NCI-H524 treated with DMSO at 0.1 percent for 48 hours (cell line): ENCODE data around the gene BABAM2.
"Not testable (repeated sequence)": the region's sequence is repeated elsewhere in the genome, so short reads cannot be mapped to it uniquely, and the experiment has no call there.

Experiments used
- DNase-seq: peaks from one replicate; lab custom pipeline; 2025; lab: John Stamatoyannopoulos, UW

The BABAM2 gene

DNA sequence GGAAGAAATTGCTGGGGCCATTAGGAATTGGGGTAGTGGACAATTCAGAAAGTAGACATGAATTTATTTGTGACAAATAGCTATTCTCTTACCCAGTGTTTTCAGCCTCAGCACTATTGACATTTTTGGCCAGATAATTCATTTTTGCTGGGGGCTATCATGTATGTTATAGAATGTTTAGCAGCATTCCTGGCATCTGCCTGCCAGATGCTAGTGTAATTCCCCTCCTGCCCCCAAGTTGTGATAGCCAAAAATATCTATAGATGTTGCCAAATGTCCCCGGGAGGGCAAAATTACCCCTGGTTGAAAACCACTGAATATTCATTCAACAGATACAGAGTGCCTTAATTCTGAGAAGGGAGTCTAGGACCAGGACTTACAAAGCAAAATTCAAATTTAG lies 183.6 kb downstream of the BABAM2 start:
- DNase-seq = no peak

DNA sequence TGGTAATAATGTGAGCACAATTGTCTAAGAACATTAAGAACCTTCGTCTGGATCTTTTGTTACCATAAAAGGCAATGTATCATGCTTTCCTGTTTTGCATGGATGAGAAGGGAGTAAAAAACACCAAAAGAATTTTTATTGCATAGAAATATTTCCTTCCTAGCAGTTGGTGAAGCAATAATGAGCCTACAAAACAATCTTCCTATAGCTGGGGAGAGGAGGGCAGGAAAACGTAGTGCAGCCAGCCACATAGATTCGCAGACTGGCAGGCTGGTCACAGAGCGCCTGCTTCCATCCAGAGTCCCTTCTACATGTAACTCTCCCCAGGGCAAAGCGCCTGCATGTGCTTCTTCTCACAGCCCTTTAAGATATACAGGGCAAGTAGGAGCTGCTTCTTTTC lies 190.4 kb downstream of the BABAM2 start:
- DNase-seq = no peak

DNA sequence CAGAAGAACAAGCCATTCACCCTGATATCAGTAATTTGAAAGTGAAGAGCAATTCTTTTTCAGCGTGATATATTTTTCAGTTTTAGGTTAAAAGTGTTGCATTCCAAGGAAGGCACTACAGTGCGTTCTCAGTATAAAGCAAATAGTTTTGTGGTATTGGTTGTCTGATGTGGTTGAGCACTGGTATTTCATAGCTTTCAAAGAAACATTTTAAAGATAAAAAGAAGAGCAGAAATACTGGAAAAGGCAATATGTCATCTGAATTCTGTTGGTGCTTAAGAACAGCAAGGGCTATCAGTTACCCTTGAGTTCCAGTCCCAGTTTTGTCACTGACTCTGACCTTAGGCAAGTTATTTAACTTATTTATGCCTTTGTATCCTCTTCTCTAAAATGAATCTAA lies 191.6 kb downstream of the BABAM2 start:
- no peak for DNase-seq

DNA sequence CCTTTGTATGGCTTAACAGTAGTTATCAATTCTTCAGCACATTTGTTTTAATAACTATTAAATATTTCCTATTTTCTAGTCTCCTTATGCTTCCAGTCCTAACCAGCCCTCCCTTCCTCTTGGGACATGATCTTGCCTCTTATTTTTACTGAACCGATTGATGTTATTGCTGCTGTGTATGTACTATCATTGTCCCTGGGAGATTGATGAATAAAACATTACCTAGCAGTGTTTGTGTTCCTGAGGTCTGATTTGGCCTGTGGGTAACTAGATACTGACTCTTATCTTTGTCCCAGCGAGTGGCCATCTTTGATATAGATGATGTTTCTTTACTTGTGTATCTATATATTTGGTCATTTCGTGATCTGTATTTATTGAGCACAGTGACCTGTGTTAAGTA lies 192.9 kb downstream of the BABAM2 start:
- DNase-seq = no peak

DNA sequence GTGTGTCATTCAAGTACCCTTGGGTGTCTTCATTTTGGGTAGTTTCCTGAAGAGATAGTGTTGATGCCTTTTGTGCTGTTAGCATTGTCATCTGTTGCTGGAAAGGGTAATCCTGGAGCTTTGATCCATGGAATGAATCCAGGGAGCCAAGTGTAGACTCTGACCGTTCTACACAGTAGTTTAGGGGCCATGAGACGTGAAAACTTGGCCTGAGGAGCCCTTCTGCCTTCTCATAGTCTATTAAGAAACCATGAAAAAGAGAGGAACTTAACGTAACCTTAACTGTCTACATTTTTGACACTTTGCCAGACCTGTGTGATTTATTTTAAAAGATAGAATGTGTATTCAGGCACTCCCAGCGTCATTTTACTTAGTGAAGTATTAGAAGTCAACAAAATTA lies 194.0 kb downstream of the BABAM2 start:
- DNase-seq = no peak

DNA sequence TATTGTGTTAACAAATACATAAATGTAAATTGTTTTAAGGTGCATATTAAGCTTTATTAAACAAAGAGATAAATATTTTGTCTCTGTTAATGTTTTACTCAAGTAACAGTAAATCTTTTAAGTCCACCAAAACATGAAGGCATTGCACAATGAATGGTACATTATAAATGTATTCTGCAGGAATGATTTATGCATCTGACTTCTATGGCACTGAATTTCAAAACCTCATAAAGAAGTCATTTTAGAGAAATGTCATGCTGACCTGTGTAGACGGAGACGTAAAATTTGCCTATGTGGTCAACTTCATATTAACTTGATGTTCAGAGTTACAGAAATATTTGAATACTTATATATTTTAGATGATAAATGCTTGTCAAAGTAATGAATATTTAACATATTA lies 194.7 kb downstream of the BABAM2 start:
- DNase-seq = no peak

DNA sequence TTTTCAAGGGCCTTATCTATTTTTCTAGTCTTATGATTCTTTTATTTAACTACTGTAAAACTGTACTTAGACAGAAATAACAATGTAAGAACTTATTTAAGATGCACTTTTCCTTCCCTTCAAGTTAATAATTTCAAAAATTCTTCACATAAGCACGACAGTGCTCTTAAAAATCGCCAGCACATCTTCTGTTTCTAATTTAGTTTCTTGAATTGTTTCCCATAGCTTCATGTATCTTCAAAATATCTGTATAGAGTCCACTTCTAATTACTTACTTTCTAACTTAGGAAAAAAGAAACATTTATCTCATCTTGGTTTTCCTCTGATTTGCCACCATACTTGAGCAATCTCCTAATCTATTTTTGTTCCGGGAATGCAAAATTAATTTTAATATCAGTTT lies 196.1 kb downstream of the BABAM2 start:
- DNase-seq = no peak

DNA sequence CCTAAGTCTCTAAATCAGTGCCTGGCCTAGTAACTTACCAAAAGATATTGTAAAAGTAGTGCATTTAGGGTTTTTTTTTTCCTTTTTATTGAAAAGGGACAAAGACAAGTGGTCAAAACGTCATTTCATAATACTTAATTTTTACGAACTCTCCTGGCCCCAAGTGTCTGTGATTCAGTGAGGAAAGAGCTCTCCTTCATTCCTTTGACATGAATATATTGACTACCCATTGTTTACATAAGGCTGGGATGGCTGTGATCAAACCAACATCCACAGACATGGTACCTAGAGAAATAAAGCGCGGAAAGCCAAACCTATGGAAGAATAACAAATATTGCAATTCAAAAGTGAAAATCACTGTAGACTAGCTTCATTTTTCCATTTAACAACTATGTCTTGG lies 198.4 kb downstream of the BABAM2 start:
- no peak for DNase-seq

DNA sequence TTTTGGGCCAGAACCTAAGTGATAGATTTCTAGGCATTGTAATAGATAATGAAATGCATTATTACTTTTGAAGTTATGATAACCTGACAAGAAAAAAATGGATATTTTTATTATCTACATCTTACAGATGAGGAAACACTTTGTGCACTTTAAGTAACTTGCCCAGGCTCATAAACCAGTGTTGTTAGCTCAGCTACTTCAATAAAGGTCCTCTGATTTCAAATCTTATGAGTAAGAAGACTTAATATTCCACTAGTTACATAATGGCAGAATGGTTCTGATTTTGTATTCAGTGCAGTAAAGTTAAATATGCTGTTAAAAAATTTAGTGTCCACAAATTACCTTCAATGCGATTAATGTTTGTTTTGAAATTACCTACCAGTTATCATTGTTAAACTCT lies 199.0 kb downstream of the BABAM2 start:
- DNase-seq = no peak

DNA sequence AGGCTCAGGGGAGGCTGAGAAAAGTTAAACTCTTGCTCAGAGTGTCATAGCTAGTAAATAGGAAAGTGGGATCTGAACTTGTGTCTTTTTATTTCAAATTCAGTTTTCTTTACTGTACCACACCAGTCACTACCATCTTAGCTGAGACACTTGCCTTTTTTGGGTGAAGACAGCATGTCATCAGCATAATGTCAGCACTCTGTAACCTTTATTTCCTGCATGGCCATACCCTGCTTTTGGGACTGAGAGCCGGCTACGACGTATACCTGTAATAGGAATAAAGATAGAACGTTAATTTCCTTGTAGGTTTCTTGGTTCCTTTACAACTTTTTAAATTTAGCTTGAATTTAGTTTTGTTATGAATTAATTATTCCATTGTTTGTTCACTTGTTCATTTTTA lies 202.8 kb downstream of the BABAM2 start:
- DNase-seq = no peak

DNA sequence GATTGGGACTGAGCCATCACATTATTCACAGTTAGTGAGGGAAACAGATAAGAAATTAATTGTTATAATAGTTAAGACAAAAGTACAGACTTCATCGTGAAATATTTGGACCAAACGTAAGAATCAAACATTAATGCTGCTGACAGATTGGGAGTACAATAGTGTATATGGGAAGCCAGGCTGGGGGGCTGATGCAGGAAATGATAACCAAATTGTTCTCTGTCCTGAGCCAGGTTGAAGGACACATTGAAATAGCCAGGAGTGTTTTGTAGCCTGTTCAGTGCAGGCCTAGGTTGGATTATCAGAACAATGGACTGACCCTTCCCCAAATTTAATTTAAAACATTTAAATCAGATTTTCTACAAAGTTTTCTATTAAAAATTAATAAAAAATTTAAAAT lies 203.2 kb downstream of the BABAM2 start:
- no peak for DNase-seq

DNA sequence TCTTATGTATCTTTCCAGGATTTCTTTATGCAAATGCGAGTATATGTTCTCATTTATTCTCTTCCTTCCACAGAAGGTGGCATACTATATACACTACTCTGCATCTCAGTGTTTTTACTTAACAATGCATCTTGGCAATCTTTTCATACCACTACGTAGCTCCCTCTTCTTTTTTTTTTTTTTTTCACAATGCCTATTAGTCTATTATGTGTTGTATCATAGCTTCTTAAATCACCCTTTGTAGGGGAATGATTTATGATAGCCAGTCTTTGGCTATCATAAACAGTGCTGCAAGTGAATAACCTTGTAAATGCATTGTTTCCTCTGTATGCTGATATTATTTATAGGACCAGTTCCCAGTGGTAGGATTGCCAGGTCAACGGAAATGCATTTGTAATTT lies 204.2 kb downstream of the BABAM2 start:
- no peak for DNase-seq

DNA sequence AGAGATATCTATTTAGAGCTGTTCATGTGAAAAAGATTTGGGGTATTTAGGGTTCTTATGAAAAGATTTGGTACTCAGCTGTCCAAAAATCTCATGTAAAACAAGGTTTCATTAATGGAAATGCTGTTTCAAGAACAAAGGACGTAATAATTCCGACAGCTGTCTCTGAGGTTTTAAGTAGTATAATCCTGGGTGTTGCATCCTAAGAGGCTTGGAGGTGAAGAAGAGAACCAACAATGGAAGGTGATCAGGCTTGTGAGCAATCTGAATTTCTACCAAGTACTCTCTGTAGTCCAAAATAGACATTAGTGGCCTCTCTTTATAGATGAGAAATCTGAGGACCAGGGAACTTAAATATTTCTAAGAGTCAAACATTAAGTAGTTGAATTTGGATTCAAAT lies 205.1 kb downstream of the BABAM2 start:
- DNase-seq = peak; percentile 52

DNA sequence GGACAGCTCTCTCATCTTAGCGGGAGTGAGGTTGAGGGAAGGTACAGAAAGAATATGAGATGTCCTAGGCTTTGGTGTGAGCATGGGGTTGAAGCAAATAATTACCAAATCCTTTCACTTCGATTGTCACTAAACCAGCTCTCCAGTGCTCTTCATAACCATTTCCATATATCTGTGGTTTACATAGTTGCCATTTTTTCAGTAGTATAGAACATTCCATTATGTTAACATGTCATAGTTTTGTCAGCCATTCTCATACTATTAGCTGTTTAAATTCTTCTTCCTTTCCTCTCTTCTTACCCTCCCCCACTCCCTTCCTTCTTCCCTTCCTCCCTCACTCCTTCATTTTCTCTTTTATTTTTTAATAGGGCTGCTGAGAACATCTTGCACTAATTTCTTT lies 205.9 kb downstream of the BABAM2 start:
- no peak for DNase-seq

DNA sequence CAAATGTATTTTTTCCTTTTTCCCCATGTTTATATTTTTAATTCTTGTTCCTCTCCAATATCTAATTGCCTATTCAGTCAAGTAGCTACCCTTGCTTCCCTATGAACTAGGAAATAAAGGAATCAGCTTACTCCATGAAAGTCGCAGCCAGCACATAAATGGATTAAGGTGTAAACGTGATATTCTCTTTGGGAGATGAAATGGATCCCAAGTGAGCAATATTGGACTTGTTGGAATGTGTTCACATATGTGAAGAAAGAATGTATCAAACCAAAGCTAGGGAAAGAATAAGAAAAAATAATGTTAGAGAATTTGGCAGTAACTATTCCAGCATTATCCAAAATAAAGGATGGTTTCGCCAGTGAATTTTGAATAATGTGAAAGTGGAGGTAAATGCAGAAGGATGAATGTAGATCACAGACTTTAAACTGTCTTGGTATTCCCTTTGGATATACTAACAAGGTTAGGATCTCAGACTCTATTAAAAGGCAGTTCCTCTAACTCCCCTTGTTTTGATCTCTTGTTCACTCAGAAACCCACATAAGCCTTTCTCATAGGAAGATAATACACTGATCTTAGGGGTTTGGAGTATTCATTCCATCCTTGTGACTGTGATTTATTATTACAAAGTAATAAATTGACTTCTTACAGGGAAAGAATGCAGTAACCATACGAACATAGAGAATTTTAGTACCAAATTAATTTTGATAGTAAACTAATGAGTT lies 208.1 kb downstream of the BABAM2 start:
- DNase-seq = no peak

DNA sequence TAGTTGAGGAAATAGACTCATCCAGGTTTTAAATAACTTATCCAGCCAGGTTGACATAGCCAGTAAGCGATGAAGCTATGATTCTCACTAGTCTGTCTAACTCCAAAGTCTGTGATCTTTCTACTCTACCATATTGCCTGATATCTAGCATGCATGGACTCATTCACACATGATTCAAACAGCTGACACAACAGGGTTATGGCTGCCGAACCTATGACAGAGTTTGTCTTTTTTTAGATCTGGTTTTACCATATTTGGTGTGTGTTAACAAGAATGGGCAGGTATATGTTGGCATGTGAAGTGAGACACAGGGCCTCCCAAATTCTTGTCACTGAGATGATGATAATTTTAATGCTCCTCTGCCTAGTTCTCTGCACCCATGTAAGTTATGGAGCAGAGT lies 210.6 kb downstream of the BABAM2 start:
- no peak for DNase-seq

DNA sequence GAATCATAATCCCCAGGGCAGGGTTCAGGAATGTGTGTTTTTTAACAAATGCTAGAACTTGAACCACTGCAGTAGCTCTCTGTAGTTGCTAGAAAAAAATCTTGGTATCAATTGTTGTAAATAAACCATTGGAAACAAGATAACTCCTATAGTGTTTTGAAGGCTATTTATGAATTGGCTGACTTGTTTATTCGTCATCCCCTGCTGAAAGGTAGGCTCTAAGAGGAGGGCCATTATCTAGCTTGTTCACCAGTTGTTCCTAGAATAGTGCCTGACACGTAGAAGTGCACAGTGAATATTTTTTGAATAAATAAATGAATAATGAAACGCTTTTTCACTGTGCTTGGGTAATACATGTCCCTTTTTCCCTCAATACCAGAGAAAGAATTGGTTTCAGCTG lies 211.4 kb downstream of the BABAM2 start:
- no peak for DNase-seq

DNA sequence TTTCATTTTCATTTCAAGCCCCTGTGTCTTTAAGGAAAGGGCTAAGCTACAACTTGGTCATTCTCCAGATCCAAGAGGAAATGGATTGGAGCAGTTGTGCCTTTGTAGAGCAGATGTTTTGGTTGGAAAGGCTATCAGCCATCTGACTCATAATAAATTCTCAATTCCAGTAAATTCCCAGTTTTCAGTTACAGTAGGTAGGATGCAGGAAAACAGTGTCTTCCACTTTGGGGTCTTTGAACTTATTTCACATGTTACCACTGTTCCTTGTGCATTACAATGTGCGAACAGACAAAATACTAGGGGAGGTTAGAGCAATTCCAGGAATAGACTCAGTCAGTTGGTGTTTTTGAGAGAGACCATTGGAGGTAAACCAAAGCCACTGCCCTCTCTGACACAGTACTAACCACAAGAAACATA lies 211.9 kb downstream of the BABAM2 start:
- no peak for DNase-seq

DNA sequence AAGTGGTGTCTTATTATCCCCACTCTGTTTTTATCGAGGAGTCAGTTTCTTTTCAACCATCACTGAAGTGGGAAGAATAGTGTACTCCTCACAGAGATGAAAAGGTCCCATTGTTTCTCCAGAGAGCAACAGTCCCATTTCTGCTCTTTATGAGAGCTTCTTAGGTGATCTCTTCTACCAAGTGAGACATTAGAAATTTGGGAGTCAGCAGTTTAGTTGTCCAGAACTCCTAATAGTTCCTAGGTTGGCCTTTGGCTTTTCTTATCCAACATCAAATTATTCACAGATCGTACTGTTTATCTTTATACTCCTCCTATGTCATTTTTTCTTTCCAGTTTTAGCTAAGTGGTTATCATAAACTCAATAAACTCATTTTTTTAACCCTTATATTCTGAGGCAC lies 213.1 kb downstream of the BABAM2 start:
- no peak for DNase-seq

DNA sequence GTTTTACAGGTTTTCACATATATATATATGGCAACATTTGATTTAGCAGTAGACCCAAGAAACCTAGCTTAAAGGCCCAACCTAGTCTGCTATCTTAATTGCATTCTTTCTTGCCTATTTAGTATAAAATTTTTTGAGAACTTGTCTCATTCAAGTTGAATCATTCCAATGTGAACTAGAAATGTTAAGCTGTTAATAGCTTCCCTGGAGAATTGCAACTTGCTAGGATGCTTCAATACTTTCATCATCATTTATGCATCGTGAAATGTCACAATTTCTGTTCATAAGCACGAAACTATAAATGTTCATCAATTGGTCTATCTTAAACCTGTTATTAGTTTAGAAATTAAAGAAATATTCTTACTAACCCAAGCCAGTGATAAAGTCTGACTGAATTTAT lies 217.6 kb downstream of the BABAM2 start:
- DNase-seq = no peak

DNA sequence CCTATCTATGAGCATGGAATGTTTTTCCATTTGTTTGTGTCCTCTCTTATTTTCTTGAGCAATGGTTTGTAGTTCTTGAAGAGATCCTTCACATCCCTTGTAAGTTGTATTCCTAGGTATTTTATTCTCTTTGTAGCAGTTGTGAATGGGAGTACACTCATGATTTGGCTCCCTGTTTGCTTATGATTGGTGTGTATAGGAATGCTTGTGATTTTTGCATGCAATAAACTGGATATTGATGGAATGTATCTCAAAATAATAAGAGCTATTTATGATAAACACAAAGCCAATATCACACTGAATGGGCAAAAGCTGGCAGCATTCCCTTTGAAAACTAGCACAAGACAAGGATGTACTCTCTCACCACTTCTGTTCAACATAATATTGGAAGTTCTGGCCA lies 223.2 kb downstream of the BABAM2 start:
- DNase-seq = not testable (repeated sequence)

DNA sequence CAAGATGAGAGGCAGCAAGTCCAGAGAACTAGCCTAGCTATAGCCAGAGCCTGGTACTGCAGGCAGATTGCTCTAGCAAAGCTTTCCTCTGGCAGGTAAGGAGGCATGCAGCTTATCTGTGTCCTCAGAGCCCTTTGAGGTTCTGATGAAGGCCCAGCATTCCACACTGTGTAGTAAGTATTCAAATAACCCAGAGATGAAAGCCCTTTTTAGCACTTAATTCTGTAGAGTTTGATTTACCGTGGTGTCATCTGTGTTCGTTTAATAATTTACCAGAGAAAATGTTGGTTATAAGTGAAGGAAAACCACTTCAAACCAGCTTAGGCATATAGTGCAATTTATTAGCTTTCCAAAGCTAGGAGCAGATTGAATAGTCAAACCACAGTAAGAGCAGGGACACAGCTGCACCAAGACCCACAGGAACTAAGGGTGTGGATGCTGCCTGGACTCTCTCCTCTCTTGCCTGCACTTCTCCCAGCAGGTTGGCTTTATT lies 226.6 kb downstream of the BABAM2 start:
- no peak for DNase-seq

DNA sequence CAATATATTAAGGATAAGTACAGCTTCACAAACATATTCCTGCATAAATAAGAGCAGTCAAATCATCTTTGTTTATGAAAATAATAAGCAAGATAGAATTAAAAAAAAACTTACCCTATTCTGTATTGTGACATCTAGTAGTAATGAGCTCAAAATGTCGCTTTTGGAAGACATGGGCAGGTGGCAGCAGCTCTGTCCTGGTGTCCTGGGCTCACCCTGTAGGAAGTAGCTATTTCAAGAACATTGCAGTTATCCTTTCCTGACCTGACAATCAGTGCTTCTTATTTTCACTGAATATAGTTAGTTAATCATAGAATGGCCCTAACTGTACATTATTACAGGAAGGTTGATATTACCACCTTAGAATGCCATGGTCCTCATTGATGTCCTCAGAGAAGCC lies 229.1 kb downstream of the BABAM2 start:
- DNase-seq = no peak

DNA sequence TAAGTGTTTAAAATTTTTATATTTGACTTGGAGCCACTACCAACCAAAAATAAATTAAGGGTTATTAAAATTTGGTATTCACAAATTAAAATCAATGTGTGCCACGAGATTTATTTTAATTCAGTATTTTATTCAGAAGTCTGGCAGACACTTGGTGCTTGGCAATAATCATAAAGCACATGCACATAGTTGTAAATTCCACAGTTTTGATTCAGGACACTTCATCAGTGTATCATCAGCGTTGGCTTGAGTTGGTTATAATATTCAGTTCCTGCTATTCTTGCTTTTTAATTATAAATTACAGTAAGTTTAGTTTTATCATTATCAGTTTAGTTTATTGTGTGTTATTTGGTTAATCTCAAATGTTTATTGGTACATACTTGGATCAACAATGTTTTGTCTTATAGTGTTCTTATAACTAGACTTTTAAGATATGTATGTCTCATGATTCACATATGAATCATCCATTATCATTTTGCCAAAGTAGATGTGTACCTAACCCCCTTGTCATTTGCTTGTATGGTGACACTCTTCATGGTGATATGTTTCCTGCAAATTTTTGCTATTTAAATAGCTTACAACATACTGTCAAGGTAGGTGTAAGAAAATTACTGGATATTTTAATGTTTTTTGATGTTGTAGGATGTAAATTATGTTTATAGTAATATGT lies 237.9 kb downstream of the BABAM2 start:
- no peak for DNase-seq
